Mammary epithelial cell (primary cell): Measurements from ENCODE around the gene CFTR.

Experiments
- CTCF ChIP-seq, 2 donors: IDR thresholded peaks in 1 of 2; conservative IDR thresholded peaks in 1 of 2; 2 replicates each; pipeline ENCODE4 v1.5.1; 2011 to 2012; ENCODE audit warnings: inconsistent platforms in 2 of 2, low read length in 2 of 2, mild to moderate bottlenecking in 2 of 2, control low read depth in 1 of 2, low read depth in 1 of 2; ENCODE audit not compliant: insufficient read depth in 1 of 2; ENCODE audit errors: extremely low read depth in 1 of 2
- EZH2 ChIP-seq: IDR thresholded peaks from 2 replicates; pipeline ENCODE4 v1.6.1; 2012; ENCODE audit warnings: low read length, inconsistent platforms, borderline replicate concordance

DNA sequence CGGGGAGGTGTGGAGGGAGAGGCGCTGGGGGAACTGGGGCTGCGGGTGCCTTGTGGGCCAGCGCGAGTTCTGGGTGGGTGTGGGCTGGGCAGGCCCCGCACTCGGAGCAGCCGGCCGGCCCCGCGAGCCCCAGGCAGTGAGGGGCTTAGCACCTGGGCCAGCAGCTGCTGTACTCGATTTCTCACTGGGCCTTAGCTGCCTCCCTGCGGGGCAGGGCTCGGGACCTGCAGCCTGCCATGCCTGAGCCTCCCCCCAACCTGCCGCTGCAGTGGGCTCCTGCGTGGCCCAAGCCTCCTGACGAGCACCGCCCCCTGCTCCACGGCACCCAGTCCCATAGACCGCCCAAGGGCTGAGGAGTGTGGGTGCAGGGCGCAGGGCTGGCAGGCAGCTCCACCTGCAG is 116.3 kb downstream of the CFTR start:
- no peak for TF ChIP-seq CTCF (conservative IDR thresholded peaks at IDR 0.05 in 1 of 2, IDR thresholded peaks at IDR 0.05 in 1 of 2; ENCODE audit: extremely low read depth in 1 of 2, insufficient read depth in 1 of 2, low read depth in 1 of 2, low read length in 2 of 2)
- no peak for TF ChIP-seq EZH2
